HG03460 (cell line): ENCODE measurements around the gene CAMK1D.
"Not testable (repeated sequence)": the region's sequence is repeated elsewhere in the genome, so short reads cannot be mapped to it uniquely, and the experiment has no call there.

Experiments
- ATAC-seq: cut with Tn5 transposase; IDR thresholded peaks from one replicate; pipeline ENCODE4 v1.9.1; 2021; ENCODE audit not compliant: unreplicated experiment

CAMK1D gene

GRCh38 chr10:12543589-12543988, 194.2 kb downstream of the CAMK1D start:
- no peak for ATAC-seq

- not testable (repeated sequence) for ATAC-seq
Observed at GRCh38 chr10:12546160-12546802, 196.9 kb downstream of the CAMK1D start.

GRCh38 chr10:12547301-12547771, 198.0 kb downstream of the CAMK1D start:
- no peak for ATAC-seq

- no peak for ATAC-seq
Observed at GRCh38 chr10:12549297-12549696, 199.9 kb downstream of the CAMK1D start.

GRCh38 chr10:12550994-12551393, 201.6 kb downstream of the CAMK1D start:
- ATAC-seq: no peak

- no peak for ATAC-seq
Observed at GRCh38 chr10:12556039-12556438, 206.7 kb downstream of the CAMK1D start.

- ATAC-seq: no peak
Observed at GRCh38 chr10:12559578-12560178, 210.3 kb downstream of the CAMK1D start.

GRCh38 chr10:12561307-12561706, 212.0 kb downstream of the CAMK1D start:
- ATAC-seq: no peak

GRCh38 chr10:12561720-12562119, 212.4 kb downstream of the CAMK1D start:
- ATAC-seq: no peak

GRCh38 chr10:12563489-12563888, 214.1 kb downstream of the CAMK1D start:
- ATAC-seq: no peak

GRCh38 chr10:12564173-12564572, 214.8 kb downstream of the CAMK1D start:
- no peak for ATAC-seq

- ATAC-seq: no peak
Observed at GRCh38 chr10:12566161-12567115, 217.1 kb downstream of the CAMK1D start.

GRCh38 chr10:12568391-12569009, 219.2 kb downstream of the CAMK1D start:
- no peak for ATAC-seq

- ATAC-seq: no peak
Observed at GRCh38 chr10:12572281-12572680, 222.9 kb downstream of the CAMK1D start.

- ATAC-seq: no peak
Observed at GRCh38 chr10:12577610-12578009, 228.3 kb downstream of the CAMK1D start.

GRCh38 chr10:12579954-12580858, 230.9 kb downstream of the CAMK1D start:
- ATAC-seq: peak; percentile 86

GRCh38 chr10:12583891-12584595, 234.7 kb downstream of the CAMK1D start:
- ATAC-seq: no peak

- ATAC-seq: no peak
Observed at GRCh38 chr10:12586741-12587140, 237.4 kb downstream of the CAMK1D start.

- ATAC-seq: no peak
Observed at GRCh38 chr10:12587451-12587888, 238.1 kb downstream of the CAMK1D start.
